Embryonic facial prominence (tissue), 1 donor: ENCODE measurements around the gene MTHFD2L.
"Not testable (repeated sequence)": the region's sequence is repeated elsewhere in the genome, so short reads cannot be mapped to it uniquely, and the experiment has no call there.

Source experiments
- DNase-seq: peaks from one replicate; pipeline ENCODE4 v3.0.0-alpha.2; 2016; ENCODE audit errors: extremely low spot score

MTHFD2L gene

GRCh38 chr4:74157561-74158465, at the start of gene MTHFD2L:
Gene MTHFD2L, plus strand, starts transcription at chr4:74158118. Its CDS starts 21 bp downstream, at chr4:74158139.
- DNase-seq, result peak; percentile 67

GRCh38 chr4:74108457-74109115, 49.3 kb upstream of the MTHFD2L start:
- no peak for DNase-seq

- DNase-seq, result no peak
Observed at GRCh38 chr4:74109116-74109869, 48.6 kb upstream of the MTHFD2L start.

GRCh38 chr4:74109870-74110605, 47.9 kb upstream of the MTHFD2L start:
- no peak for DNase-seq

GRCh38 chr4:74110670-74111069, 47.2 kb upstream of the MTHFD2L start:
- no peak for DNase-seq

- no peak for DNase-seq
Observed at GRCh38 chr4:74111306-74111975, 46.5 kb upstream of the MTHFD2L start.

GRCh38 chr4:74111990-74112389, 45.9 kb upstream of the MTHFD2L start:
- DNase-seq, result no peak

GRCh38 chr4:74112399-74113105, 45.4 kb upstream of the MTHFD2L start:
- no peak for DNase-seq

- no peak for DNase-seq
Observed at GRCh38 chr4:74114234-74114633, 43.7 kb upstream of the MTHFD2L start.

- no peak for DNase-seq
Observed at GRCh38 chr4:74117024-74117534, 40.8 kb upstream of the MTHFD2L start.

GRCh38 chr4:74118600-74119338, 39.1 kb upstream of the MTHFD2L start:
- DNase-seq, result no peak

- DNase-seq, result no peak
Observed at GRCh38 chr4:74120086-74120485, 37.8 kb upstream of the MTHFD2L start.

GRCh38 chr4:74121643-74122579, 36.0 kb upstream of the MTHFD2L start:
- DNase-seq, result no peak

- DNase-seq, result no peak
Observed at GRCh38 chr4:74123065-74123728, 34.7 kb upstream of the MTHFD2L start.

GRCh38 chr4:74125029-74125428, 32.9 kb upstream of the MTHFD2L start:
- no peak for DNase-seq

- no peak for DNase-seq
Observed at GRCh38 chr4:74127745-74128144, 30.2 kb upstream of the MTHFD2L start.

GRCh38 chr4:74130843-74131242, 27.1 kb upstream of the MTHFD2L start:
- DNase-seq, result not testable (repeated sequence)

- DNase-seq, result not testable (repeated sequence)
Observed at GRCh38 chr4:74132188-74132587, 25.7 kb upstream of the MTHFD2L start.
